HG02798 (cell line): ENCODE measurements around the gene HS3ST3A1.

Source experiments
- ATAC-seq: cut with Tn5 transposase; IDR thresholded peaks from one replicate; pipeline ENCODE4 v1.9.1; 2021; ENCODE audit warnings: mild to moderate bottlenecking; ENCODE audit not compliant: unreplicated experiment, poor library complexity

The HS3ST3A1 gene

DNA sequence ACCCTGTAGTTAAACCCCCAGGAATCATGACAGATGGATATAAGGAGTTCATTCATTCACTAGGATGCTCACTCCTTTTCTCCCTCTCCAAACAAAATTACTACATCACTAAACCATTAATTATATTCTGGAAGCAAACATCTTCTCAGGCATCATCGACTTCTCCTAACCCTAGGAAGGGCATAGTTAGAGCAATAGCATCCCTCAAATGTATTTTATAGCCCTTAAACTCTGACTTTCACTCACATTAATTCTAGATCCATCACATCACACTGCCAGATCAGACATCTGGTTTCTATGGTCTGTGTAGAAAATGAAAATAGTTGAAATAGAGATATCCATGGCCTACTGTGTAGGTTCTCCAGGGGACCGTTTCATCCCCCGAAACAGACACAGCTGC lies 143.9 kb downstream of the HS3ST3A1 start:
- no peak for ATAC-seq
